Neural cell (in vitro differentiated cells): Measurements from ENCODE around the gene QKI. TPM values are rescaled to one million over a fixed set of nuclear protein-coding genes. Genes with fewer than 3 reads are reported as not detected.

Experiments
- H2AFZ ChIP-seq: fragments of 200-600, 300-800 bp; sonication (generic), shearing (Covaris generic); 2 replicates; pipeline ENCODE4 v1.6.0; 2014; ENCODE audit warnings: low read depth, mild to moderate bottlenecking, antibody characterized with exemption, low read length, moderate library complexity
- H3F3A ChIP-seq: fragments of 200-600 bp; shearing (Covaris generic); 2 replicates; pipeline ENCODE4 v1.6.1; 2016; ENCODE audit warnings: mild to moderate bottlenecking, moderate library complexity, mixed read lengths, antibody characterized with exemption, low read length; ENCODE audit not compliant: insufficient read depth, poor library complexity, severe bottlenecking
- H3K27ac ChIP-seq: fragments of 200-600, 300-800 bp; sonication (generic), shearing (Covaris generic); 2 replicates; pipeline ENCODE4 v1.5.1; 2014; ENCODE audit warnings: mild to moderate bottlenecking, low read length, moderate library complexity
- H3K27me3 ChIP-seq: fragments of 300-800, 200-600 bp; sonication (generic), shearing (Covaris generic); 2 replicates; pipeline ENCODE4 v1.6.0; 2014; ENCODE audit warnings: mild to moderate bottlenecking, low read depth, low read length, moderate library complexity; ENCODE audit not compliant: insufficient read depth
- H3K36me3 ChIP-seq: fragments of 300-800, 200-600 bp; sonication (generic), shearing (Covaris generic); 2 replicates; pipeline ENCODE4 v1.5.1; 2014; ENCODE audit warnings: mild to moderate bottlenecking, antibody characterized with exemption, low read length, moderate library complexity; ENCODE audit not compliant: insufficient read depth
- H3K4me2 ChIP-seq: fragments of 300-800, 200-600 bp; sonication (generic), shearing (Covaris generic); 2 replicates; pipeline ENCODE4 v1.6.0; 2014; ENCODE audit warnings: mild to moderate bottlenecking, low read length
- H3K4me3 ChIP-seq: fragments of 300-800, 200-600 bp; sonication (generic), shearing (Covaris generic); 2 replicates; pipeline ENCODE4 v1.5.1; 2014; ENCODE audit warnings: mild to moderate bottlenecking, low read length, moderate library complexity
- H3K79me2 ChIP-seq: fragments of 200-600 bp; shearing (Covaris generic); replicated peaks from 2 replicates; pipeline ENCODE4 v1.6.0; 2014; ENCODE audit warnings: mild to moderate bottlenecking, low read length, moderate library complexity; ENCODE audit not compliant: insufficient read depth
- H3K9ac ChIP-seq: fragments of 300-800, 200-600 bp; sonication (generic), shearing (Covaris generic); 2 replicates; pipeline ENCODE4 v1.6.1; 2016; ENCODE audit warnings: mild to moderate bottlenecking, low read length, mixed read lengths
- H3K9me2 ChIP-seq: fragments of 200-600 bp; shearing (Covaris generic); 2 replicates; pipeline ENCODE4 v1.6.1; 2016; ENCODE audit warnings: mild to moderate bottlenecking, low read length, mixed read lengths; ENCODE audit not compliant: insufficient read depth
- H3K9me3 ChIP-seq: fragments of 200-600, 300-800 bp; sonication (generic), shearing (Covaris generic); 2 replicates; pipeline ENCODE4 v1.6.1; 2016; ENCODE audit warnings: mild to moderate bottlenecking, mixed run types, low read length, moderate library complexity, mixed read lengths
- H4K20me1 ChIP-seq: fragments of 200-600 bp; shearing (Covaris generic); 2 replicates; pipeline ENCODE4 v1.6.1; 2016; ENCODE audit warnings: mild to moderate bottlenecking, mixed run types; ENCODE audit not compliant: insufficient read depth
- EP300 ChIP-seq: fragments of 450-650 bp; conservative IDR thresholded peaks from 2 replicates; pipeline ENCODE4 v1.6.1; 2014; ENCODE audit warnings: antibody characterized with exemption, mild to moderate bottlenecking, moderate library complexity; ENCODE audit not compliant: poor library complexity, severe bottlenecking
- EZH2 ChIP-seq: fragments of 200-600, 300-800 bp; shearing (Covaris generic), sonication (generic); IDR thresholded peaks from 2 replicates; pipeline ENCODE4 v1.6.1; 2014; ENCODE audit warnings: antibody characterized with exemption, low read length, borderline replicate concordance, mild to moderate bottlenecking; ENCODE audit not compliant: insufficient read depth, poor library complexity, severe bottlenecking
- MXI1 ChIP-seq: fragments of 450-650 bp; conservative IDR thresholded peaks from 2 replicates; pipeline ENCODE4 v1.6.1; 2014; ENCODE audit warnings: antibody characterized with exemption, mild to moderate bottlenecking; ENCODE audit not compliant: poor library complexity, severe bottlenecking
- POLR2AphosphoS5 ChIP-seq: IDR thresholded peaks from 2 replicates; pipeline ENCODE4 v1.6.1; 2012
- RAD21 ChIP-seq: fragments of 450-650 bp; conservative IDR thresholded peaks from 2 replicates; pipeline ENCODE4 v1.6.1; 2014; ENCODE audit warnings: antibody characterized with exemption, mild to moderate bottlenecking, moderate library complexity
- SMC3 ChIP-seq: fragments of 450-650 bp; conservative IDR thresholded peaks from 2 replicates; pipeline ENCODE4 v1.6.1; 2014; ENCODE audit warnings: antibody characterized with exemption, mild to moderate bottlenecking, moderate library complexity; ENCODE audit not compliant: poor library complexity
- TAF1 ChIP-seq: IDR thresholded peaks from 2 replicates; pipeline ENCODE4 v1.6.1; 2012; ENCODE audit warnings: low read depth
- polyA plus RNA-seq: library from polyadenylated mRNA; depleted of rRNA; stranded (reverse); fragments of >200 nt; gene quantifications from 2 replicates; pipeline ENCODE4 v1.2.3, GENCODE V29; 2014
- TF ChIP-seq, protein P1 (sequence below): fragments of 450-650 bp; IDR thresholded peaks from 2 replicates; pipeline ENCODE4 v1.5.1; 2014; ENCODE audit warnings: antibody characterized with exemption, mild to moderate bottlenecking, moderate library complexity; ENCODE audit not compliant: poor library complexity, severe bottlenecking
- TF ChIP-seq, protein P2 (sequence below): IDR thresholded peaks from 2 replicates; pipeline ENCODE4 v1.6.1; 2012; ENCODE audit warnings: borderline replicate concordance

Gene QKI
- polyA plus RNA-seq, 1 donor from 2014 or later: 39.0 TPM

DNA sequence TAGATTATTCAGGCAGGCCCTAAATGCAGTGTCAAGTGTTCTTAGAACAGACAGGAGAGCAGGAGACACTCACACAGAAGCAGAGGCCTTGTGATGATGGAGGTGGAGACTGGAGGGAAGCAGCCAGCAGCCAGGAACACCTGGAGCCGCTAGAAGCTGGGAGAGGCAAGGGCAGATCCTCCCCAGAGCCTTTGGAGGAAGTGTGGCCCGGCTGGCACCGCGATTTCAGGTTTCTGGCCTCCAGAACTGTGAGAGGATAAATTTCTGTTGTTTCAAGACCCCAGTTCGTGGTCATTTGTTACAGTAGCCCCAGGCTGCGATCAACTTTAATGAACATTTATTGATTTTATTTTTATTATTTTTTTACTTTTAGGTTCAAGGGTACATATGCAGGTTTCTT, 203.0 kb downstream of the QKI start:
- Histone ChIP-seq H3K4me2 (no peak overlapping the region), H3K36me3 (no peaks in the 10 kb centered on the region), H3K79me2 (no peaks in the 10 kb centered on the region), H4K20me1 (no peaks in the 10 kb centered on the region), H3K9ac (no peak overlapping the region), H3K4me3 (no peak overlapping the region), H3K9me3 (no peaks in the 10 kb centered on the region), H2AFZ (no peak overlapping the region), H3K27me3 (no peaks in the 10 kb centered on the region), H3K27ac (no peak overlapping the region), H3K9me2 (no peaks in the 10 kb centered on the region), H3F3A (no peaks in the 10 kb centered on the region)
- TF ChIP-seq EZH2: no peak
- TF ChIP-seq SMC3: no peak
- TF ChIP-seq POLR2AphosphoS5: no peak
- no peak for TF ChIP-seq MXI1
- TF ChIP-seq EP300: no peak
- TF ChIP-seq, protein P1, sequence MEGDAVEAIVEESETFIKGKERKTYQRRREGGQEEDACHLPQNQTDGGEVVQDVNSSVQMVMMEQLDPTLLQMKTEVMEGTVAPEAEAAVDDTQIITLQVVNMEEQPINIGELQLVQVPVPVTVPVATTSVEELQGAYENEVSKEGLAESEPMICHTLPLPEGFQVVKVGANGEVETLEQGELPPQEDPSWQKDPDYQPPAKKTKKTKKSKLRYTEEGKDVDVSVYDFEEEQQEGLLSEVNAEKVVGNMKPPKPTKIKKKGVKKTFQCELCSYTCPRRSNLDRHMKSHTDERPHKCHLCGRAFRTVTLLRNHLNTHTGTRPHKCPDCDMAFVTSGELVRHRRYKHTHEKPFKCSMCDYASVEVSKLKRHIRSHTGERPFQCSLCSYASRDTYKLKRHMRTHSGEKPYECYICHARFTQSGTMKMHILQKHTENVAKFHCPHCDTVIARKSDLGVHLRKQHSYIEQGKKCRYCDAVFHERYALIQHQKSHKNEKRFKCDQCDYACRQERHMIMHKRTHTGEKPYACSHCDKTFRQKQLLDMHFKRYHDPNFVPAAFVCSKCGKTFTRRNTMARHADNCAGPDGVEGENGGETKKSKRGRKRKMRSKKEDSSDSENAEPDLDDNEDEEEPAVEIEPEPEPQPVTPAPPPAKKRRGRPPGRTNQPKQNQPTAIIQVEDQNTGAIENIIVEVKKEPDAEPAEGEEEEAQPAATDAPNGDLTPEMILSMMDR: no peak
- TF ChIP-seq RAD21: no peak
- TF ChIP-seq TAF1: no peak
- TF ChIP-seq, protein P2, sequence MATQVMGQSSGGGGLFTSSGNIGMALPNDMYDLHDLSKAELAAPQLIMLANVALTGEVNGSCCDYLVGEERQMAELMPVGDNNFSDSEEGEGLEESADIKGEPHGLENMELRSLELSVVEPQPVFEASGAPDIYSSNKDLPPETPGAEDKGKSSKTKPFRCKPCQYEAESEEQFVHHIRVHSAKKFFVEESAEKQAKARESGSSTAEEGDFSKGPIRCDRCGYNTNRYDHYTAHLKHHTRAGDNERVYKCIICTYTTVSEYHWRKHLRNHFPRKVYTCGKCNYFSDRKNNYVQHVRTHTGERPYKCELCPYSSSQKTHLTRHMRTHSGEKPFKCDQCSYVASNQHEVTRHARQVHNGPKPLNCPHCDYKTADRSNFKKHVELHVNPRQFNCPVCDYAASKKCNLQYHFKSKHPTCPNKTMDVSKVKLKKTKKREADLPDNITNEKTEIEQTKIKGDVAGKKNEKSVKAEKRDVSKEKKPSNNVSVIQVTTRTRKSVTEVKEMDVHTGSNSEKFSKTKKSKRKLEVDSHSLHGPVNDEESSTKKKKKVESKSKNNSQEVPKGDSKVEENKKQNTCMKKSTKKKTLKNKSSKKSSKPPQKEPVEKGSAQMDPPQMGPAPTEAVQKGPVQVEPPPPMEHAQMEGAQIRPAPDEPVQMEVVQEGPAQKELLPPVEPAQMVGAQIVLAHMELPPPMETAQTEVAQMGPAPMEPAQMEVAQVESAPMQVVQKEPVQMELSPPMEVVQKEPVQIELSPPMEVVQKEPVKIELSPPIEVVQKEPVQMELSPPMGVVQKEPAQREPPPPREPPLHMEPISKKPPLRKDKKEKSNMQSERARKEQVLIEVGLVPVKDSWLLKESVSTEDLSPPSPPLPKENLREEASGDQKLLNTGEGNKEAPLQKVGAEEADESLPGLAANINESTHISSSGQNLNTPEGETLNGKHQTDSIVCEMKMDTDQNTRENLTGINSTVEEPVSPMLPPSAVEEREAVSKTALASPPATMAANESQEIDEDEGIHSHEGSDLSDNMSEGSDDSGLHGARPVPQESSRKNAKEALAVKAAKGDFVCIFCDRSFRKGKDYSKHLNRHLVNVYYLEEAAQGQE: no peak

DNA sequence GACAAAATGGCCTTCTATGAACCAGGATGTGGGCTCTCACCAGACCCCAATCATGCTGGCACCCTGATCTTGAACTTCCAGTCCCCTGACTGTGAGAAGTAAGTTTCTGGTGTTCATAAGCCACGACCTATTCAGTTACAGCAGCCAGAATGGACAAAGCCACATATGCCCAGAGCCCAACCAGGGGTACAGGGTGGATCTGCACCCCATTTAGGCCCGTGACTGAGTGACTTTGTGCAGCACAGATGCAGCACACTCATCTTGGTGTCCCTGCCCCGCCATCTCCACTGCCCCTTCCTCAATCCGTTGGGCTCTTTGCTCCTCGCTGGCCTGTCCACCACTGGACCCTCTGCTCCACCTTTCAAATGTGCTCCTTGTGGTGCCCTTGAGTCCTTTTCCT, 205.6 kb downstream of the QKI start:
- no peaks in the 10 kb centered on the region for H3K36me3 ChIP-seq
- TF ChIP-seq EP300 (no peak), TAF1 (no peak), MXI1 (no peak), SMC3 (no peak), EZH2 (no peak), RAD21 (no peak), POLR2AphosphoS5 (no peak)
- TF ChIP-seq, protein P1: no peak
- TF ChIP-seq, protein P2: no peak
- H3K27ac ChIP-seq: no peak overlapping the region
- no peak overlapping the region for H2AFZ ChIP-seq
- H3K9me2 ChIP-seq: no peaks in the 10 kb centered on the region
- H3K9ac ChIP-seq: no peak overlapping the region
- no peaks in the 10 kb centered on the region for H3K27me3 ChIP-seq
- no peak overlapping the region for H3K4me2 ChIP-seq
- H4K20me1 ChIP-seq: no peaks in the 10 kb centered on the region
- H3K9me3 ChIP-seq: no peaks in the 10 kb centered on the region
- no peaks in the 10 kb centered on the region for H3F3A ChIP-seq
- no peaks in the 10 kb centered on the region for H3K79me2 ChIP-seq
- H3K4me3 ChIP-seq: no peak overlapping the region
